NCI-H1105 (cell line): ENCODE measurements around the gene CDK14.
"Not testable (repeated sequence)": the region's sequence is repeated elsewhere in the genome, so short reads cannot be mapped to it uniquely, and the experiment has no call there.

Source experiments
- DNase-seq: peaks from one replicate; lab custom pipeline; 2025; lab: John Stamatoyannopoulos, UW

Gene CDK14

DNA sequence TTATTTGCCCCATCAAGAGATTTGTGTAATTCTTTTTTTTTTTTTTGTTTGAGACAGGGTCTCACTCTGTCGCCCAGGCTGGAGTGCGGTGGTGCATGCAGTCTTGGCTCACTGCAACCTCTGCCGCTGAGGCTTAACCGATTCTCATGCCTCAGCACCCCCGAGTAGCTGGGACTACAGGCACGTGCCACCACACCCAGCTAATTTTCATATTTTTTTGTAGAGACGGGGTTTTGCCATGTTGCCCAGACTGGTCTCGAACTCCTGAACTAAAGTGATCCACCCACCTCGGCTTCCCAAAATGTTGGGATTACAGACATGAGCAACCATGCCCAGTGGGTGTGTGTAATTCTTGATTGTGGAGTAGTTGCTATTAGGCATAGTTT, 161.4 kb downstream of the CDK14 start:
- DNase-seq: not testable (repeated sequence)

DNA sequence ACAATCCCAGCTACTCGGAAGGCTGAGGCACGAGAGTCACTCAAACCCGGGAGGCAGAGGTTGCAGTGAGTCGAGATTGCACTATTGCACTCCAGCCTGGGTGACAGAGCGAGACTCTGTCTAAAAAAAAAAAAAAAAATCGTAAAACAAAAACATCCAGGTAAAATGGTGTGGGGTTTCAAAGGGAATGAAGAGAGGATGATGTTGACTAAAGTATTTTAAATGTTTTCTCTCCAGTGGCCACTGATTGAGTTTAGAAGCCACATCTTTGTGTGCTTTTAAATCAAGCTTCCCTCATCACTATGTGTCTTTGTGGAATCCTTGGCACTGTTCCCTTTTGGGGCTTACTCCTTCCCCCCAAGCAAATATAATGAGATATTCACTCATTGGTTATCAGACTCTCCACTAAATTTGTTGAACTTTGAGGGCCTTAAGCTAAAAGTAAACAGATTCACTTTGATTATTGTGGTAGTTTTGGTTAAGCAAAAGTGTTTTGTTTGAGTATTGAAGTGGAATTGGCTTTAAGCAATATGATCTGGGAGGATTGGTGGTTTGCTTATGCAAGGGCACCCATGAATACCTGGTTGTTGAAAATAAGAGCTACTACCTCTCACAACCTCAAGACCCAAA, 162.9 kb downstream of the CDK14 start:
- DNase-seq: no peak

DNA sequence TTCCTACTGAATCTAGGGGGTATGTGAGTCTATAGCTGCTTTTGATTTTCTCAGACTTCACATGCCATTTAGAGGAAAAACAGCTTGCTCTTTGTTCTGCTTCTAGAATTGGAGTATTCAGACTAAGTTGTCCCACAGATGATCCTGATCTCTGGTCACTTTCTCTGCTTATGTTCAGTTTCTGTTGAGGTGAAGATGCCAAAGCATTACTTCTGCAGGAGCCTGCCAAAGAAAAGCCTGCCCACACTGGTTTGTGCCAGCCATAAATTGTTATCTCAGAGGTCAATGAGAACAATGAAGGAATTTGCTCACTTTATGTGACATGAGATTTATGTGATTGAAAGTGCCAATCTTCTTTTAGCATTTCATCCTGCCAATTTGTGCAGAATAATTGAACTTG, 163.6 kb downstream of the CDK14 start:
- no peak for DNase-seq

DNA sequence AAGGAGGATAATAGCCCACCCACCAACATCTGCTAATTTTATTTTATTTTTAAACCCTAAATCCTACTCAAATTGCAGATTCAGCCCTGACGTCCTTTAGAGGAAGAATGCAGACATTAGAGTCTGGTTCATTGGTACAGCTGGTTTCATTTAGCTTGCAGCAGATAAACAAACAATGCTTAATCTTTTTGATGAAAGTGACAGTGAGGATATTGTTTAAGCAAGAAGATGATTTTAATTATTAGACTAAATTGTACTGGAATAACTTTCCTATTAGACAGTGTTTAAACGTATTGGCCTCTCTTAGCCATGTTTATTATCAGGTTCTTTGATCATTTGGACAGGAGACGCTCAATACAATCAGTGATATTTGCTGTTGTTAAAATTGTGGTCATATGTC, 164.8 kb downstream of the CDK14 start:
- no peak for DNase-seq

DNA sequence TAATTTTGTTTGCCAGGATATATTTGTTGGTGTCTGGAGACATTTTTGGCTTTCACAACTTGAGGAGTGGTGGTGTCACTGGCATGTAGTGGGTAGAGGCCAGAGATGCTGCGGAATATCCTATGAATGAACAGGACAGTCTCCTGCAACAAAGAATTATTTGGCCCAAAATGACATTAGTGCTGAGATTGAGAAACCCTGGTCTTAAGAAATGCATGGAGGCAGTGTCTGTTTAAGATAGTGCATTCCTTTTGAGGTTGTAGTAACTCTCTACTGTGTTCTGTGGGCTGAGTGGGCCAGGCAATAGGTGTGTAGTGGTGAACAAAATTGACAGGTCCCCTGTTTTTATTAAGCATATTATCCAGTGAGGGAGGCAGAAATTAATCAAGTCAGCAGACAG, 165.5 kb downstream of the CDK14 start:
- no peak for DNase-seq

DNA sequence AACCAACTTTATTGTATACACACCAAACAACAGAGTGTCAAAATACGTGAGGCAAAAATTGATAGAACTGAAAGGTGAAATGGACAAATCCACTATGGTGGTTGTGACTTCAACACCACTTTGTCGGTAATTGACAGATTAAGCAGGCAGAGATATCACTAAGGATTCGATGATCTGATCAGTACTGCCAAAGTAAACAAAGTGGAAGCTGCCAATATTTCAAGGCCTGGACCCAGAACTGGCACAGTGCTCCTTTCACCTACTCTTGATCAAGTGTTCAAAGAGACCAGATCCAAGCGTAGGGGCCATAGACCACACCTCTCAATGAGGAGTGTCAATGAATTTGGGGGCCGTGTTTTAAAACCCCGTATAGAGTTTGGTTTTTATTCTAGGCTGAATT, 167.0 kb downstream of the CDK14 start:
- no peak for DNase-seq

DNA sequence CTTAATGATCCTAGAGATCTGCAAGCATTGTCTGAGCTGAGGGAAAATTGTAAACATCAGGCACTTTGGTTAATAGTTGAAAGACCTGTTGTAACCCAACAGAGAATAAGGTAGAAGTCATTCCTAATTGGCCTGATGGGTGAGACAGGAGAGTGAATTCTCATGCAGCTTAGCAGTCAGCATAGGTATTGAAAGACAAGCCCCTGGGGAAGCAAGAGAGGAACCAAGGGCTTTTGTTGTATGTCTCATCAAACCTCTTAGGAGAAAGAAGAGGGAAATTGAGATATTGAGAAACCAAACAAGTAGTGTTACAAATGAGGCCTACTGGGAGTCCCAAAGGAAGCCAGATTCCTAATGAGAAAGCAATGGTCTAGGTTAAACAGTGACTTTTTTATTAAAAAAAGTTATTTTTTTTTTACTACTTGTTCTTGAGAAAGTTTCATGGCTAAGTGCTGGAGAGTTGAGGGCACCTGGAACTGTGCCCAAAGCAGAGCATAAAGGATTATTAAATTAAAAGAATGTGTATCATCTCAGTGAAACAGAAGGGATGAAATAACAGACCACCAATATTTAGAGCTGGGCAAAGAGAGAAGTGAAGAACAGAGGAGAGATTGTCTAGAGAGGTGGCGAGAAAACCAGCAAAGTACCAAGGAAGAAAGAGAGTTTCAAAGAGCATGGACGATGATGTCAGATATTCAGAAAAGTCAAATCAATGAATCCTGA, 168.9 kb downstream of the CDK14 start:
- no peak for DNase-seq

DNA sequence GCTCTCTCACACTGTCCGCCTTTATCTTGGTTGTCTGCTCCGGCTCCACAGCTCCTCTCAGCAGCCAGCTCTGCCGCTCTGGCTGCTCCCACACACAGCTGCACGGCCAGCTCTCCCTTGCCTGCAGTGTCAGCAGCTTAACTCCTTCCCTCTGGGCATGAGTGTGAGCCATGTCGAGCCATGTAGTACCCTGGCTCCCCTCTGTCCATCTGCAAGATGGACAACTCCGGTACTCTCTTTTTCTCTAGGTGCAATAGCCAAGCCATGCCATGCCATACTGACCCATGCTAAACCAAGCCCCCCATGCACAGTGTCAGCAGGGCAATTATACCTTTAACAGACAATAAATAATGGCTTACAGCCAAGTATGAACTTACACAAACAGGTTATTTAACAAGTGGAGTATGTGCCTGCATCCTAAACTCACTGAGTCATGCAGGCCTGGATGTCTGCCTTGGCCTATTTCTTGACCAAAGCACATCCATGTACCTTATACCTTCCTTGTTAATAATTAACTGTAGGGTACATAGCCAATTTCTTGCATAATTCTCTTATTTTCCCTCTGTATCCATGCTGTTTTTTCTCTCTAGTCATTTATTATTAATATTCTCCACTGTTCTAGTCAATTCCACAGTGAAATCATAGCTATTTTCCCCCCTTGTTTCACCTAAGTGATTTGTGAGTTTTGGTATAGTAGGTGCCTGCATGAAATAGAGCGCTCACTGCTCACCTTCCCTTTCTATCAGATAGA, 170.9 kb downstream of the CDK14 start:
- no peak for DNase-seq

DNA sequence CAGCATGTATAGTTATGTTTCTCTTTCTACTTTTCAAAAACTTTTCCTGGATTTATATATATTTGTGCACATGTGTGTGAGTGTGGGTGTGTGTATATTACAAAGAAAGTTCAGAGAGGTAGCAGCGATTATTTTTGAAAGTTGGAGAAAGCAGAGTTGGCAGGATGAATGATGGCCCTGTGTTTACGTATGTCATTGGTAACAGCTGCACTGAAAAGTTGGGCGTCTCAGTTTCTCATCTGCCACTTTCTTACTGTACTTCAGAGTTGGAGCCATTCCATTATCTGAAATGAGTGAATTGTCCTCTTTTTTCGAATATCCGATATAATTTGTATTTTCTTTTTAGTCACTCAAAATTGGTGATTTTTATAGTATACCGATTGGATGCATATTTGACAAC, 172.2 kb downstream of the CDK14 start:
- DNase-seq: no peak

DNA sequence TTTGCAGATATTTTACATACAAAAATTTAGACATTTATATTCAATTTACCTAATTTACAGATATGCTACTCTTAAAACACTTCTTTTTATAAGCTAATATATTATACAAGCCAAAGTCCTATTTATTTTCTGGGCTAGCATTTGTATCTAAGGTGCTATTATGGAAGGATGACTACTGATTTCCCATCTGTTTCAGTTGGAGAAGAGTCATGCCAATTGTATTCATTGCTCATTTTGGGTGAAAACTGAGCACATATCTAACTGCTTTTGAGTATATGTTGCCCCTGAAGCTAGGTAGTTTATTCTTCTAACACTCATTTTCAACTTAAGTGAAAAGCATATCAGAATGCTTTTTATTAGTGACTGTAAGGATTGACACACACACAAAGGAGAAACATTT, 172.9 kb downstream of the CDK14 start:
- no peak for DNase-seq

DNA sequence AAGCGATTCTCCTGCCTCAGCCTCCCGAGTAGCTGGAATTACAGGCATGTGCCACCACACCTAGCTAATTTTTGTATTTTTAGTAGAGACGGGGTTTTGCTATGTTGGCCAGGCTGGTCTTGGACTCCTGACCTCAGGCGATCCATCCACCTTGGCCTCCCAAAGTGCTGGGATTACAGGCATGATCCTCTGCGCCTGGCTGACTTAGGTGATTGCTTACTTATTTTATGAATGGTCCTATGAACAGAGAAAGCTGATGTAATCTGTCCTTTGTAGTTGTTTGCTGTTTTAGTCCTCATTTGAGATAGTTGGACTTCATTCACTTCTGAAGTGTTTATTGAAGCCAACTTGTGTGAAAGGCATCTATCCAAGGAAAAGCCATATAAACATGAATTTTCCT, 173.4 kb downstream of the CDK14 start:
- DNase-seq: not testable (repeated sequence)

DNA sequence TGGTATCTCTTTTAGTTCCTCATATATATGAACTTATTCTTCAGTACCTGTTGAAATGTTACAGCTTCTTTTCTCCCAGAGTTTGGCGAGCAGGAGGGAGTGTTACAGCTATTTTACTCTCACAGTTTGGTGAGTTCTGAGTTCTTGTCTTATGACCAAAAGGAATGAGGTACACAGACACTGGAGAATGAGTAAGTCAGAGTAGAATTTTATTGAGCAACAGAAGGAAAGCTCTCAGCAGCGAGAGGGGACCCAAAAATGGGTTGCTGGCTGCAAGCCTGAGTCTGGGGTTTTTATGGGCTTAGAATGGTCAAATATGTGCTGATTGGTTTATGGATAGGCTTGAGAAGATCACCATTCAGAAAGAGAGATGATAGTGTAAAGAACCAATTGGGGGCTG, 175.2 kb downstream of the CDK14 start:
- DNase-seq: no peak

DNA sequence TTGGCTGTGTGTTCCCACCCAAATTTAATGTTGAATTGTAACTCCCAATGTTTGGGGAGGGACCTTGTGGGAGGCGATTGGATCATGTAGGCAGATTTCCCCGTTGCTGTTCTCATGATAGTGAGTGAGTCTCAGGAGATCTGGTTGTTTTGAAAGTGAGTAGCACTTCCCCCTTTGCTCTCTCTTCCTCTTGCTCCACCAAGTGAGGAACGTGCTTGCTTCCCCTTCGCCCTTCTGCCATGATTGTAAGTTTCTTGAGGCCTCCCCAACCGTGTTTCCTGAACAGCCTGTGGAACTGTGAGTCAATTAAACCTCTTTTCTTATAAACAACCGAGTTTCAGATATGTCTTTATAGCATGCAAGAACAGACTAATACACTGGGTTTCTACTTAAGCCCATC, 176.3 kb downstream of the CDK14 start:
- DNase-seq: no peak

DNA sequence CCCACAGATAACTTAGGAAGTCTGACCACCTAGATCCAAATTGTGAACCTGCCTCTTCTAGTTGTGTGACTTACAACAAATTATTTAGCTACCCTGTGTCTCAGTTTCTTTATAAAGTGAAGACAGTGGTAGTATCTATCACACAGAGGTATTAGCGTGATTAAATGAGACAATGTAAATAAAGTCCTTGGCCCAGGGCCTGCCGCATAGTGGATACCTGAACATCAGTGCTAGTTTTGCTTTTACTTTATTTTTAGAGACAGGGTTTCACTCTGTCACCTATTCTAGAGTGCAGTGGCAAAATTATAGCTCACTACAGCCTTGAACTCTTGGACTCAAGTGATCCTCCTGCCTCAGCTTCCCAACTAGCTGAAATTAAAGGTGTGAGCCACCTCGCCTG, 177.1 kb downstream of the CDK14 start:
- no peak for DNase-seq

DNA sequence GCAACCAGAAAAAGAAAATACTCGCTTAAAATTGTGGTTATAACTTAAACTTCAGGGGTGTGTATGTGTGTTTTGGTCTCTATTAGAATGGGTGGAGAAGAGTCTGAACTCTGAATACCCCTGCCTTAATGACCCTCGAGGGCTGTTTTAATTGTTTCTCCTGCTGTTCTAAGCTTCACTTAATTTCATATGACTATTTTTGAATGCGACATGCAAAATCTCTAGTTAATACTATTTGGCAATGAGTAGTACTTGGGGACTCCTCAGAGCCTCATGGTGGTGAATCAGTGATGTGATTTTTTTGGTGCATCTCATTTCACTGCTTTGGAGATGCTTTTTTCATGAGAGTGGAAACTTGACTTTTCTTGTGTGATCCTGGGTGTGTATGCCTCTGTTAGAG, 178.6 kb downstream of the CDK14 start:
- no peak for DNase-seq

DNA sequence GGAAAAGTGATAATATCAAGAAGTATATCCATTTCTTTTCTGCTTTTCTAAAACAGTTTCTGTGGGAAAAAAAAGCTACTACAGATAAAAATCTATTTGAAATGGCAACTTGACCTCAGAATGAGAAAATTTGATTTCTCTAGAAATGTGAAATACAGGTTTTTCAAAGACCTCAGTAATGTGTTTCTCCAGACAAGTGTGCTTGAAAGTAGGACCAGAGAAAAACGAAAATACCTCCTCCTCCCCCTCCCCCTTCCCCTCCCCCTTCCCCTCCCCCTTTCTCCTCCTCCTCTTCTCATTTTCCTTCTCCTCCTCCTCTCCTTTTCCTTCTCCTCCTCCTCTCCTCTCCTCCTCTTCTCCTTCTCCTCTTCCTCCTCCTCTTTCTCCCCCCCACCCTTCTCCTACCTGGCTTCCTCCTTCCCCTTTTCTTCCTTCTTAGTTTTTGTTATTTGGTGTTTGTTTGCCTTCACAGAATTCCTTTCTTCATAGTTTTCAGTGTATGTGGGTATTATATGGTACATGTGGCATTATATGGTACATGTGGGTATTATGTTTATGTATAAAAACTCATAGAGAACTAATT, 179.4 kb downstream of the CDK14 start:
- DNase-seq: no peak

DNA sequence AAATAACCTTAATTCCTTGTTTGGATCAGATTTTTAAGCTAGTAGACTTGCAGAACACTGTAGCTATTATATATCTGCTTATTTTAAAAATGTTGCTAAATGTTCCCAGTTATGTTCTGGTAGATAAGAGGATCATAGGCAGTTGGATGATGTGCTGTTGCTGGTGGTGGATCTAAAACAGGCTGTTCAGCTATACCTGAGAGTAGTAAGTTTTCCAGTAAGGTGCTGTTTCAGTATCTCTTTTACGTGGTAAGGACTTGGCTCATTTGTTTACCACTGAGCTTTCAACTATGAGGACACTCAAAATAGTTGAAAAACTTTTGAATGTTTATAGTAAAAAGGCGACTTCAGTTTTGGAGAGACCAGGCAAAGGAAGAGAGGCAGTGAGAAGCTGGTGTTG, 180.9 kb downstream of the CDK14 start:
- DNase-seq: no peak

DNA sequence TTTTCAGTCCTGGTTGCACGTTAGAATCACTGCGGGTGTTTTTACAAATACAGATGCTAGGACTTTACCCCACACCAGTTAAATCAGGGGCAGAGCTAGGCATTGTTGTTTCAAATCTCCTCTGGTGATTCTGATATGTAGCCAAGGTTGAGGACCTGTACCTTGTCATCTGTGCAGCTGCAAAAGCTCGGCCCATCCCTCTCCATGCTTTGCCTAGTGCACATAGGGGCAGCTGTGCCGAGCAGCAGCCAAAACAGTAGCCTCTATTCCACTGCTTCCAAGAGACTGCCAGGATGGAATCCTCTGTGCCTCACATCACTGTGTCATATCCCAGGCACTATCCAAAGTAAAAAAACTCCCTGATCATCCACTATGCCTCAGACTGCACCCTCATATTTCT, 181.3 kb downstream of the CDK14 start:
- DNase-seq: no peak

DNA sequence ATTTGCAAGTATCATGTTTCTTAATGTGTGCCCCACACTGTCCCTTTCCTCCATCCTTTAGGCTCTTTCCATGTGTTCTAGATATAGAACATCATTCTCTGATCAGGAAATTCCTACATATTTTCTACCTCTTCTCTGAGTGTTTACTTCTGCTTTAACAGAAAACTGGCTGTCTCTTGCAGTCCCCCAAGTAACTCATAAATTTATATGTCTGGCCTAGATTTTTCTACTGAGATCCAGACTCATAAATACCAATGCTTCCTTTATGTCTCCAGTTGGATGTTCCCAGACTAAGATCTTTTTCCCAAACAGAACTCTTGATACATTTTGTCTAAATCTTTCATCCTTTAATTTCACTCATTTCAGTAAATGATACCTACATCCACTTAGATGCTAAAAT, 181.8 kb downstream of the CDK14 start:
- DNase-seq: no peak

DNA sequence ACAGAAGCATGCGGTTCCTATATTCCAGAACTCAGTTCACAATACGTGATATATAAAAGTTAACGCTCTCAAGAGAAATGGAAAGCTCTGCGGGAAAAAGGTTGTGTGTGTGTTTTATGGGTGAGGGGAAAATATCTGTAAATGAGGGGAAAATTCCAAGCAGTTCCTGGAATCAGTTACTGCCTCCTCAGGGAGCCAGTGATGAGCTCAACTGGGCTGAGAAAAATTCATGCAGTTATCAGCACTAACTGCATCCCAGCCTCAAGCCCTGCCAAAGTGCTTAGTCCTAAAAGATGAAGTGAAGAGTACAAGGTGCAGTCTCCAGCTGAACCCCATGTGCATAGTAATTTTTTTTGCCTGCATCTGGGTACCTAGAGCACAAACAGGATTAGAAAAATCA, 191.9 kb downstream of the CDK14 start:
- DNase-seq: no peak

DNA sequence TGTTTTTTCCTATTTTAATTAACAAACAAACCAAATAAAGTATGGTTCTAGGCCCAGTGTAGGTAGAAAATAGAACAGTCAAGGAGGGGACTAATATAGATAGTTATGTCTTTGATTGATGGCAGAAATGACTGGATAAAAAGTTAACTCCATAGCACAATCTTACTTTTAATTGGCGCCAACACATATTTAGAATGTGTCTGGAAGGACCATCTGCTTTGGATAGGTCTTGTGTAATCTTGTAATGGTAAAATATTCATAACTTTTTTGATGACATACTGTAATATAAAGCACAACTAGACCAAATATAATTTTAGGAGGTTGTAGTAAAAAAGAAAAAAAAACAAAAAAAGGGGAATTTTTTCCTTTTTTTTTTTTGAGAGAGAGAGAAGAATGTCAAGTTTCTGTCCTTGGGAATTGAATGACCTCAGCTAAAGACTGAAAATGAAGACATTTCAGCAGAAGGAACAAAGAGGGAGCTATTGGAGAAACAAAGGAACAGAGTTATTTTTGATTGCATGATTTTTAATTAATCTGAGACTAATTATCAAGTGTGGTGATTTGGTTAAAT, 193.7 kb downstream of the CDK14 start:
- no peak for DNase-seq

DNA sequence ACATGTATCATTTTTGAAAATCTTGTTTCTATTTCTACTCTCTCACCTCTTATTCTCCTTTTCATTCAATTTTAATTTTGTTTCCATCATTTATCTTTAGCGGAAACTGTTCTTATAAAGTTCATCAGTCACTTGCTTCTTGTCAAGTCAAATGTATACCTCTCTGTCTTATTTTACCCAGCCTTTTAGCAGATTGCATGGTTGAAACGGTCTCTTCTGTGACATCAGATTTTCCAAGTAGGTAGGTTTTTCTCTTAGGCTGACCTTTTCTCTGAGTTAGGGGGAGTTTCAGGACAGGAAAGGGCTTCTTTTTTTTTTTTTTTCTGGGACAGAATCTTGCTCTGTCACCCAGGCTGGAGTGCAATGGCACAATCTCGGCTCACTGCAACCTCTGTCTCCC, 195.5 kb downstream of the CDK14 start:
- no peak for DNase-seq

DNA sequence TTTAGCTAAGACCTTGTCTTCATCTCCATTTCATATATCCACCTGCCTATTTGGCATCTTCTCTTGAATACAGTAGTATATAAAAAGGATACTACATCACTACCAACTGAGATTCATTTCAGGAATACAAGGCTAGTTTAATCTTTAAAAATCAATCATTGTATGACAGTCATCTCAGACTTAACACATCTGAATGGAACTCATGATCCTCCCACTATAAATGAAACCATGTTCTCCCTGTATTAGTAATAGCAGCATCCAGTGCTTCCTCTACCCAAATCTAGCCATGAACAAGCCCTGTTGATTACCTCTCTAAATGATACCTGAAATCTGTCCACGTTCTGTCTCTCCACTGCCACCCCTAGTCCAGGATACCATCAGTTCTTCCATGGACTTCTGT, 196.2 kb downstream of the CDK14 start:
- no peak for DNase-seq
